ENCODE data around the gene CADM2. TPM values are rescaled to one million over a fixed set of nuclear protein-coding genes. Genes with fewer than 3 reads are reported as not detected.

CADM2 gene
- total RNA-seq, 1 experiment from 2014 or later, result not detected

- Histone ChIP-seq H3K27ac (ENCODE audit: low read depth, low read length) (no peak overlapping the region), H3K4me2 (ENCODE audit: low read length) (no peak overlapping the region), H3K4me1 (ENCODE audit: control insufficient read depth in 1 of 2, insufficient read depth in 2 of 2, low read length in 2 of 2) (no peaks in the 10 kb centered on the region), H4K20me1 (ENCODE audit: insufficient read depth) (no peaks in the 10 kb centered on the region), H3K4me3 (replicated peaks in 1 of 2; ENCODE audit: low read depth in 1 of 2, low read length in 2 of 2) (no peak overlapping the region), H2AFZ (ENCODE audit: low read depth, low read length, poor library complexity, severe bottlenecking) (no peak overlapping the region), H3K9me2 (ENCODE audit: insufficient read depth) (no peaks in the 10 kb centered on the region), H3K27me3 (ENCODE audit: insufficient read depth, low read length) (no peaks in the 10 kb centered on the region), H3K9me3 (ENCODE audit: control insufficient read depth in 1 of 2, insufficient read depth in 1 of 2, low read depth in 1 of 2, low read length in 2 of 2) (peaks cover 13 to 23% of the 10 kb centered on the region in 2 experiments; a peak in 2 of 4 replicates), H3K36me3 (ENCODE audit: control insufficient read depth in 1 of 2, insufficient read depth in 2 of 2, low read length in 2 of 2) (no peaks in the 10 kb centered on the region), H3K79me2 (ENCODE audit: insufficient read depth, low read length) (no peaks in the 10 kb centered on the region), H3K9ac (ENCODE audit: low read length) (no peak overlapping the region)
- CTCF ChIA-PET, result no interaction called here
- TF ChIP-seq ZBTB33 (IDR thresholded peaks at IDR 0.05; ENCODE audit: extremely low read depth, insufficient replicate concordance, low read length), result no peak
- no peak for TF ChIP-seq TCF7L2 (IDR thresholded peaks at IDR 0.05; ENCODE audit: borderline replicate concordance, extremely low read depth, insufficient read depth, insufficient read length)
- TF ChIP-seq, protein P1, sequence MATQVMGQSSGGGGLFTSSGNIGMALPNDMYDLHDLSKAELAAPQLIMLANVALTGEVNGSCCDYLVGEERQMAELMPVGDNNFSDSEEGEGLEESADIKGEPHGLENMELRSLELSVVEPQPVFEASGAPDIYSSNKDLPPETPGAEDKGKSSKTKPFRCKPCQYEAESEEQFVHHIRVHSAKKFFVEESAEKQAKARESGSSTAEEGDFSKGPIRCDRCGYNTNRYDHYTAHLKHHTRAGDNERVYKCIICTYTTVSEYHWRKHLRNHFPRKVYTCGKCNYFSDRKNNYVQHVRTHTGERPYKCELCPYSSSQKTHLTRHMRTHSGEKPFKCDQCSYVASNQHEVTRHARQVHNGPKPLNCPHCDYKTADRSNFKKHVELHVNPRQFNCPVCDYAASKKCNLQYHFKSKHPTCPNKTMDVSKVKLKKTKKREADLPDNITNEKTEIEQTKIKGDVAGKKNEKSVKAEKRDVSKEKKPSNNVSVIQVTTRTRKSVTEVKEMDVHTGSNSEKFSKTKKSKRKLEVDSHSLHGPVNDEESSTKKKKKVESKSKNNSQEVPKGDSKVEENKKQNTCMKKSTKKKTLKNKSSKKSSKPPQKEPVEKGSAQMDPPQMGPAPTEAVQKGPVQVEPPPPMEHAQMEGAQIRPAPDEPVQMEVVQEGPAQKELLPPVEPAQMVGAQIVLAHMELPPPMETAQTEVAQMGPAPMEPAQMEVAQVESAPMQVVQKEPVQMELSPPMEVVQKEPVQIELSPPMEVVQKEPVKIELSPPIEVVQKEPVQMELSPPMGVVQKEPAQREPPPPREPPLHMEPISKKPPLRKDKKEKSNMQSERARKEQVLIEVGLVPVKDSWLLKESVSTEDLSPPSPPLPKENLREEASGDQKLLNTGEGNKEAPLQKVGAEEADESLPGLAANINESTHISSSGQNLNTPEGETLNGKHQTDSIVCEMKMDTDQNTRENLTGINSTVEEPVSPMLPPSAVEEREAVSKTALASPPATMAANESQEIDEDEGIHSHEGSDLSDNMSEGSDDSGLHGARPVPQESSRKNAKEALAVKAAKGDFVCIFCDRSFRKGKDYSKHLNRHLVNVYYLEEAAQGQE (IDR thresholded peaks at IDR 0.05; ENCODE audit: low read depth), result no peak
- TF ChIP-seq JUND (IDR thresholded peaks at IDR 0.05), result no peak
- no peak for TF ChIP-seq MAX (IDR thresholded peaks at IDR 0.05)
- TF ChIP-seq POLR2AphosphoS5 (IDR thresholded peaks at IDR 0.05; ENCODE audit: low read depth, low read length), result no peak
- no peak for TF ChIP-seq EZH2phosphoT487 (IDR thresholded peaks at IDR 0.05; ENCODE audit: borderline replicate concordance)
- no peak for TF ChIP-seq SIN3A (IDR thresholded peaks at IDR 0.05; ENCODE audit: low read depth)
- TF ChIP-seq FOSL1 (IDR thresholded peaks at IDR 0.05; ENCODE audit: low read depth), result no peak
- TF ChIP-seq ZNF274 (IDR thresholded peaks at IDR 0.05; ENCODE audit: low read depth, low read length), result no peak
- ATAC-seq, result no peak
- RAD21 ChIA-PET (ENCODE audit: low non-redundant PET in 1 of 2, low total read pairs in 2 of 2, uncharacterized antibody in 2 of 2, unreplicated experiment in 2 of 2), result no interaction called here
- DNase-seq (ENCODE audit: low read depth, low spot score), result no peak
- POLR2A ChIA-PET, result no interaction called here
- no TSS peak for BruUV-seq (replicated peaks)
- intact Hi-C loops (cut with micrococcal nuclease), result no loop called here
Observed at GRCh38 chr3:85051786-85052185, 93.0 kb downstream of the CADM2 start.
